RWPE2 (cell line): Measurements from ENCODE around the gene EEFSEC.

ENCODE experiments used
- ATAC-seq: fragments of 200-7000 bp; cut with Tn5 transposase; 3 replicates; pipeline ENCODE4 v1.9.1; 2021; ENCODE audit warnings: low read depth
- DNase-seq: peaks from one replicate; pipeline ENCODE4 v3.0.0-alpha.2; 2020; ENCODE audit warnings: low spot score
- H3K27ac ChIP-seq: fragments of 450-650 bp; 2 replicates; pipeline ENCODE4 v1.5.1; 2017; ENCODE audit warnings: mild to moderate bottlenecking; ENCODE audit not compliant: poor library complexity, severe bottlenecking
- H3K27me3 ChIP-seq: fragments of 250-450 bp; sonication (Bioruptor Pico); 2 replicates; pipeline ENCODE4 v1.5.1; 2021; ENCODE audit warnings: mild to moderate bottlenecking, moderate library complexity; ENCODE audit not compliant: insufficient read depth, poor library complexity, severe bottlenecking
- H3K36me3 ChIP-seq: fragments of 250-450 bp; sonication (Bioruptor Pico); 2 replicates; pipeline ENCODE4 v1.5.1; 2020; ENCODE audit warnings: low read depth, mild to moderate bottlenecking, moderate library complexity
- H3K4me1 ChIP-seq: fragments of 250-450 bp; sonication (Bioruptor Pico); 2 replicates; pipeline ENCODE4 v1.5.1; 2021; ENCODE audit warnings: mild to moderate bottlenecking, moderate library complexity; ENCODE audit not compliant: insufficient read depth, poor library complexity, severe bottlenecking
- H3K4me3 ChIP-seq: fragments of 250-450 bp; sonication (Bioruptor Pico); 2 replicates; pipeline ENCODE4 v1.5.1; 2021; ENCODE audit warnings: mild to moderate bottlenecking, moderate library complexity; ENCODE audit not compliant: severe bottlenecking
- H3K9me3 ChIP-seq: fragments of 250-450 bp; sonication (Bioruptor Pico); 2 replicates; pipeline ENCODE4 v1.5.1; 2021; ENCODE audit warnings: mild to moderate bottlenecking, moderate library complexity; ENCODE audit not compliant: severe bottlenecking
- CTCF ChIP-seq: fragments of 450-650 bp; IDR thresholded peaks from one replicate; pipeline ENCODE4 v1.5.1; 2017; ENCODE audit warnings: mild to moderate bottlenecking, moderate library complexity; ENCODE audit not compliant: poor library complexity, severe bottlenecking

The EEFSEC gene

GRCh38 chr3:128318275-128318941 is 165.1 kb downstream of the EEFSEC start:
- no peak for TF ChIP-seq CTCF
- Histone ChIP-seq H3K9me3 (no peaks in the 10 kb centered on the region), H3K36me3 (no peaks in the 10 kb centered on the region), H3K4me3 (no peak overlapping the region), H3K4me1 (no peaks in the 10 kb centered on the region), H3K27ac (no peak overlapping the region), H3K27me3 (no peaks in the 10 kb centered on the region)
- no peak for DNase-seq
- ATAC-seq, result no peak

- H3K27me3 ChIP-seq, result no peaks in the 10 kb centered on the region
- no peak for TF ChIP-seq CTCF
- ATAC-seq (no peak), DNase-seq (no peak)
- no peaks in the 10 kb centered on the region for H3K36me3 ChIP-seq
- H3K27ac ChIP-seq, result no peak overlapping the region
- no peak overlapping the region for H3K4me3 ChIP-seq
- no peaks in the 10 kb centered on the region for H3K4me1 ChIP-seq
- no peaks in the 10 kb centered on the region for H3K9me3 ChIP-seq
These were observed 165.8 kb downstream of the EEFSEC start for GRCh38 chr3:128319107-128319506.

GRCh38 chr3:128319741-128320141 is 166.5 kb downstream of the EEFSEC start:
- DNase-seq, result no peak
- H3K4me1 ChIP-seq, result no peaks in the 10 kb centered on the region
- H3K9me3 ChIP-seq, result no peaks in the 10 kb centered on the region
- TF ChIP-seq CTCF, result no peak
- no peak overlapping the region for H3K4me3 ChIP-seq
- no peak for ATAC-seq
- no peak overlapping the region for H3K27ac ChIP-seq
- no peaks in the 10 kb centered on the region for H3K36me3 ChIP-seq
- no peaks in the 10 kb centered on the region for H3K27me3 ChIP-seq

GRCh38 chr3:128320551-128321340 is 167.5 kb downstream of the EEFSEC start:
- no peak for DNase-seq
- TF ChIP-seq CTCF, result no peak
- ATAC-seq, result no peak
- no peaks in the 10 kb centered on the region for H3K9me3 ChIP-seq
- H3K36me3 ChIP-seq, result no peaks in the 10 kb centered on the region
- H3K4me3 ChIP-seq, result no peak overlapping the region
- H3K27me3 ChIP-seq, result no peaks in the 10 kb centered on the region
- no peak overlapping the region for H3K27ac ChIP-seq
- H3K4me1 ChIP-seq, result no peaks in the 10 kb centered on the region

GRCh38 chr3:128321418-128321817 is 168.1 kb downstream of the EEFSEC start:
- Histone ChIP-seq H3K27me3 (no peaks in the 10 kb centered on the region), H3K4me1 (no peaks in the 10 kb centered on the region), H3K27ac (no peak overlapping the region), H3K9me3 (no peaks in the 10 kb centered on the region), H3K36me3 (no peaks in the 10 kb centered on the region), H3K4me3 (no peak overlapping the region)
- no peak for TF ChIP-seq CTCF
- DNase-seq (no peak), ATAC-seq (no peak; the same call in 2 of the 3 replicates)
